Retinal pigment epithelial cell (primary cell): ENCODE data around the gene CBR4.
"Not testable (repeated sequence)": the region's sequence is repeated elsewhere in the genome, so short reads cannot be mapped to it uniquely, and the experiment has no call there.

Experiments
- DNase-seq: peaks from one replicate; pipeline ENCODE4 v3.0.0-alpha.2; 2010; ENCODE audit warnings: low read depth
- H3K4me3 ChIP-seq: 2 replicates; pipeline ENCODE4 v1.5.1; 2011; ENCODE audit warnings: mild to moderate bottlenecking, low read length, control low read depth, moderate library complexity
- TF ChIP-seq, protein P1 (sequence below): conservative IDR thresholded peaks from 2 replicates; pipeline ENCODE4 v1.5.1; 2011; ENCODE audit warnings: low read depth, low read length, control low read depth, inconsistent platforms

Gene CBR4

DNA sequence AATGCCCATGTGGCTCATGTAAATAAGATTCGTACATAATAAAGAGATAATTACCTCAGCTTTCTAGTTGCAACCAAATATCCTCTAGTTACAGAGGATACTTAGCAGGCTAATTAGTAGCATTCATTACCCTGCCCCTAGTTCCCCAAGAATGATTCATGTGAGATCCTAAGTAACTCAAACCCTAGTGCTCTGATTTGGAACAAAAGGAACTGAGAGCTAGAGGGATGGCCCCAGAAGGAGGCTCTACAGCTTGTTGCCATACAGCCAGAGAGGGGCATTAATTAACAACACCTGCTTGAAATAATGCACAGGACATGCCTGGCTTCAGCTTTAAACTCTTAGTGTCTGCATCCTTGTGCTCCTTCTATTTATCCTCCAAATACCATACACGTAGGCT, 32.6 kb upstream of the CBR4 start:
- no peak for DNase-seq
- H3K4me3 ChIP-seq, result no peak overlapping the region
- TF ChIP-seq, protein P1, sequence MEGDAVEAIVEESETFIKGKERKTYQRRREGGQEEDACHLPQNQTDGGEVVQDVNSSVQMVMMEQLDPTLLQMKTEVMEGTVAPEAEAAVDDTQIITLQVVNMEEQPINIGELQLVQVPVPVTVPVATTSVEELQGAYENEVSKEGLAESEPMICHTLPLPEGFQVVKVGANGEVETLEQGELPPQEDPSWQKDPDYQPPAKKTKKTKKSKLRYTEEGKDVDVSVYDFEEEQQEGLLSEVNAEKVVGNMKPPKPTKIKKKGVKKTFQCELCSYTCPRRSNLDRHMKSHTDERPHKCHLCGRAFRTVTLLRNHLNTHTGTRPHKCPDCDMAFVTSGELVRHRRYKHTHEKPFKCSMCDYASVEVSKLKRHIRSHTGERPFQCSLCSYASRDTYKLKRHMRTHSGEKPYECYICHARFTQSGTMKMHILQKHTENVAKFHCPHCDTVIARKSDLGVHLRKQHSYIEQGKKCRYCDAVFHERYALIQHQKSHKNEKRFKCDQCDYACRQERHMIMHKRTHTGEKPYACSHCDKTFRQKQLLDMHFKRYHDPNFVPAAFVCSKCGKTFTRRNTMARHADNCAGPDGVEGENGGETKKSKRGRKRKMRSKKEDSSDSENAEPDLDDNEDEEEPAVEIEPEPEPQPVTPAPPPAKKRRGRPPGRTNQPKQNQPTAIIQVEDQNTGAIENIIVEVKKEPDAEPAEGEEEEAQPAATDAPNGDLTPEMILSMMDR, result no peak

DNA sequence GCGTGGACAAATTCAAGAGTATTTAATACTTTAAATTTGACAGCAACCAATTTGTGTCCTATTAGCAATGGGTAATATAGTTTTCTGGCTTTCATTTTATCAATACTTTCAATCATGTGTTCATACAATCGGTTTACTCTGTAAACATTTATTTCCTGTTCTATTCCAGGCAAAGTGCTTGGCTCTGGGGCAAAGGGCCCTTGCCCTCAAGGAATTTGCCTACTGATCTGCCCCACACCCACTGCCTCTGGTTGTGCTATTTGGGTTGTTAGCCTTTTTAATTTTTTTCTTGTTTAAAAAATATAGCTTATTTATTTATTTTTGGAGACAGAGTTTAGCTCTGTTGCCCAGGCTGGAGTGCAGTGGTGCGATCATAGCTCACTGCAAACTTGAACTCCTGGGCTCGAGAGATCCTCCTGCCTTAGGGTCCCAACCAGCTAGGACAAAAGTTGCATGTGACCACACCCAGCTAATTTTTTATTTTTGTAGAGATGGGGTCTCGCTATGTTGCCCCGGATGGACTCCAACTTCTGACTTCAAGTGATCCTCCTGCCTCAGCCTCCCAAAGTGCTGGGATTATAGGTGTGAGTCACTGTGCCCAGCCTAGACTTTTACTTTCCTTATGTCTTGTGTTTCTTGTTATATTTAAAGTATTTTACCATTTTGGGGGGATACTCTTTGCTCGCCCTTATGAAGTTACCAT, 30.7 kb upstream of the CBR4 start:
- no peak overlapping the region for H3K4me3 ChIP-seq
- TF ChIP-seq, protein P1, result no peak
- DNase-seq, result no peak

DNA sequence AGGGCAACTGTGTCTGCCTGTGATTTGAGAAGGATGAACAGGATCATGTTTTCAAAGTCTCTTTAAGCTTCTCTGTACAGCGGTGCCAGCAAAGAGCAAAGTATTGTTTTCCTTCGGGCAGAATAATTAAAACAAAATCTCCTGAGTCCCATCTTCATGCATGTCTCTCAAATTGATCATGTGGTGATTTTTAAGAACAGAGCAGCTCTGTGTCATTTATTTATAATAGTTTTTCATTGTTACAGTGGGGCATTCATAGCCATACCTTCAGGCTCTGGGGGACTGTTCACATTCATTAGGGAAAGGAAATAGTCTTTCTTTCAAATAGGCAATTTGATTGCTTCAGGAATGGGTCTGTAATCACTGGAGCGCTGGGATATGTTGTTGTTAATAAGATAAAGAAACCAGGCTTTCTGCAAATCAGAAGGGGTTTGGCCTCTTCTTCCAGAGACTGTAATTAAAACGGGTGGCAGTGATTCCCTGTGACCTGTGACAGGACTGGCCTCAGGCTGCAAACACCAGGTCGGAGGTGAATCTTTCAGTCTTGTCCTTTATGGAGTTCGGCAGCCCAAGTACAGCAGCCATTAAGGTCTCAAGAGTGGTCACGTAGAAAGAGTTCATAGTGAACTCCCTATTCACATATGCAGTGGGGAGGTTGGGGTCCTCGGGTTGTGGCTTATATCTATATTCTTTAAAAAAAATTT, 29.3 kb upstream of the CBR4 start:
- TF ChIP-seq, protein P1, result no peak
- DNase-seq, result no peak
- no peak overlapping the region for H3K4me3 ChIP-seq

DNA sequence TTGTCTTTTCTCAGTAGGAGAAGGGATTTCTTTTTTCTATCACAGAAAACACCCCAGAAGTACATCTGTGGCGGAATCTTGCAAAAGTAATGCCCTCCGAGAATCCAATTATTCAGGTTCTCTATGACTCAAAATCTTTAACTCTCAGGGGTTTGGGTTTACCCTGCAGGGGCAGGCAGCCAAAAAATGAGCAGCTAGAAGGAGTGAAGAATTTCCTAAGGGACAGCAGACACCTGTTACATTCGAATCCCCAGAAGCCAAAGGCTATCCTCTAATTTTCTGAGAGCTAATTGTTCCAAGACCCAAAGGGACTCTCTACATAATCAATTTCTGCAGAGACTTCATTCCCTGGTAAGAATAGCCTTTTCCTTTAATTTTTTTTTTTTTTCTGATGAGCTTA, 27.5 kb upstream of the CBR4 start:
- TF ChIP-seq, protein P1, result no peak
- no peak for DNase-seq
- no peak overlapping the region for H3K4me3 ChIP-seq

DNA sequence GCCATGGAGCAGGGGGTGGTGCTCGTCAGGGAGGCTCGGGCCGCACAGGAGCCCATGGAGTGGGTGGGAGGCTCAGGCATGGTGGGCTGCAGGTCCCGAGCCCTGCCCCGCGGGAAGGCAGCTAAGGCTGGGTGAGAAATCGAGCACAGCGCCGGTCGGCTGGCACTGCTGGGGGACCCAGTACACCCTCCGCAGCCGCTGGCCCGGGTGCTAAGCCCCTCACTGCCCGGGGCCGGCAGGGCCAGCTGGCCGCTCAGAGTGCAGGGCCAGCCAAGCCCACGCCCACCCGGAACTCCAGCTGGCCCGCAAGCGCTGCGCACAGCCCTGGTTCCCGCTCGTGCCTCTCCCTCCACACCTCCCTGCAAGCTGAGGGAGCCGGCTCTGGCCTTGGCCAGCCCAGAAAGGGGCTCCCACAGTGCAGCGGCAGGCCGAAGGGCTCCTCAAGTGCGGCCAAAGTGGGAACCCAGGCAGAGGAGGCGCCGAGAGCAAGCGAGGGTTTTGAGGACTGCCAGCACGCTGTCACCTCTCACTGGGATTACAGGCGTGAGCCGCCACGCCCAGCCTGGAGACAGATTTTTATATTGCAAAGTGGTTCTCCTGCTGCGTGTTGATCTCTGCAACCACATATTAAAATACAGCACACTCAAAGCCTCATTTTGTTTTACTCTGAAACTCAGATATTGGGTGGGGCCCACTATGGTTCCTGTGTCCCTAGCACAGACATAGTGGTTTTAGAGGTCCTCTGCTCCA, 26.0 kb upstream of the CBR4 start:
- not testable (repeated sequence) for H3K4me3 ChIP-seq, DNase-seq

DNA sequence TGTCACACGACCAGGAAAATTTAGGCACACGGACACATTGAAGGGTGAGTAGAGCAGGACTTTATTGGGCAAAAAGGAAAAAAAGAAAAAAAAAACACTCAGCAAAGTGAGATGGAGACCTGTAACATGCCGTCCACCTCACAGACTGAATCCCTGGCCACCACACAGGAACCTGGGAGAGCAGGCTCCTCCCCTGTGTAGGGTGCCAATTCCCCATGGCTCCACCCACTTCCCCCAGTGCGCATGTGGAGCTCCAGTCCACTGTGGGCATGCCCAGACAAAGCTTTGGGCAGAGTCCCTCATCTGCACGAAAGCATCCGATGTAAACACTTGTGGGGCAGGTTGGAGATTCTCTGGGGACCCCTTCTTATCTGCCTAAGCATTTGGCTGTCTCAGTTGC, 23.6 kb upstream of the CBR4 start:
- no peak for DNase-seq
- TF ChIP-seq, protein P1, result no peak
- H3K4me3 ChIP-seq, result no peak overlapping the region

DNA sequence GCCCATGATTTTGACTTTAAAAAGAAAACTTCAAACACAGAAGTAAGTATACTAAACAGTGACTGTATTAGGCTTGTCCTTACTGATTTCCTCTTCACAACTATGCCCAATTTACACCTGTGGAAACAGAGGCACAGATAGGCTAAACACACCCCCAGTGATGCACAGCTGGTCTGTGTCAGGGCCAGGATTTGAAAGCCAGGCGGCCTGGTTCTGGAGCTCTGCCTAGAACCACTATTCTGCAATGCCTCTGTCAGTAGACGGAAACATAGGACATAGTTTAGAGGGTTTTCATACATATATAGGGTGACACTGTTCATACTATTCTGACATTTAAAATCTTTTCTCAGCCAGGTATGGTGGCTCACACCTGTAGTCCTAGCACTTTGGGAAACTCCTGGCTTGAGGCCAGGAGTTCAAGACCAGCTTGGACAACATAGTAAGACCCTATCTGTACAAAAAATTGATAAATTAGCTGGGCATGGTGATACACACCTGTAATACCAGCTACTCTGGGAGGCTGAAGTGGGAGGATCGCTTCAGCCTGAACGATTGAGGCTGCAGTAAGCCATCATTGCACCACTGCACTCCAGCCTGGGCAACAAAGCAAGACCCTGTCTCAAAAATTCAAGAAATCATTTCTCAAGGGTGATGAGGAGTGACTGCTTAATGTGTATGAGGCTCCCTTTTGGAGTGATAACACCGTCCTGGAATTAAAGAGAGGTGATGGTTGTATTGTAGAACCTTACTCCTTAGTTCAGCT, 23.0 kb upstream of the CBR4 start:
- H3K4me3 ChIP-seq, result no peak overlapping the region
- no peak for DNase-seq
- TF ChIP-seq, protein P1, result no peak
